Thyroid gland (tissue), 4 donors: Measurements from ENCODE around the gene DCHS1. TPM values are rescaled to one million over a fixed set of nuclear protein-coding genes. Genes with fewer than 3 reads are reported as not detected.

Experiments used
- DNase-seq, 2 donors: peaks; one replicate each; pipeline ENCODE4 v3.0.0-alpha.2; 2019
- H3K27ac ChIP-seq, 3 donors: fragments of 200-600 bp; sonication (generic); 1 replicate in 2 of 3; 2 replicates in 1 of 3; pipeline ENCODE4 v1.5.1; 2016 to 2019; ENCODE audit warnings: mild to moderate bottlenecking in 1 of 3, moderate library complexity in 1 of 3
- H3K27me3 ChIP-seq: fragments of 200-600 bp; sonication (generic); one replicate; pipeline ENCODE4 v1.5.1; 2019
- H3K36me3 ChIP-seq, 2 donors: fragments of 200-600 bp; sonication (generic); one replicate each; pipeline ENCODE4 v1.5.1; 2016 to 2019
- H3K4me1 ChIP-seq, 2 donors: fragments of 200-600 bp; sonication (generic); one replicate each; pipeline ENCODE4 v1.5.1; 2017 to 2019
- H3K4me3 ChIP-seq, 3 donors: fragments of 200-600 bp; sonication (generic); replicated peaks in 1 of 3; 1 replicate in 2 of 3; 2 replicates in 1 of 3; pipeline ENCODE4 v1.5.1; 2016; ENCODE audit warnings: mild to moderate bottlenecking in 1 of 3
- H3K9me3 ChIP-seq: fragments of 200-600 bp; sonication (generic); one replicate; pipeline ENCODE4 v1.5.1; 2017
- POLR2A ChIP-seq, 2 donors: fragments of 450-650 bp; IDR thresholded peaks; one replicate each; pipeline ENCODE4 v1.6.1; 2017; ENCODE audit warnings: antibody characterized with exemption in 2 of 2, mild to moderate bottlenecking in 2 of 2, moderate library complexity in 1 of 2
- whole genome bisulfite sequencing, 2 donors: methylation state at CpG; one replicate each; pipeline ENCODE4 v1.1.5; 2017; 5-methylcytosine and 5-hydroxymethylcytosine counted together
- intact Hi-C: fragments of 100-400 bp; cut with DNase I; formaldehyde crosslinking; loops from one replicate; pipeline ENCODE4 v1.15.1; 2023
- total RNA-seq, 4 donors: library from RNA; depleted of rRNA; stranded (reverse); fragments of >200 nt; gene quantifications; one replicate each; pipeline ENCODE4 v1.2.3, GENCODE V29; 2016
- TF ChIP-seq, protein P1 (sequence below), 6 experiments: fragments of 200-600 bp in 3 of 6; fragments of 450-650 bp in 3 of 6; sonication (generic) in 3 of 6; IDR thresholded peaks; one replicate each; pipeline ENCODE4 v1.5.1; 2016 to 2019; ENCODE audit warnings: antibody characterized with exemption in 6 of 6, mild to moderate bottlenecking in 2 of 6, inconsistent platforms in 1 of 6, moderate library complexity in 1 of 6

DCHS1 gene
- total RNA-seq, 4 donors from 2014 or later: 5.6 to 14.4 (median 9.6) TPM

DNA sequence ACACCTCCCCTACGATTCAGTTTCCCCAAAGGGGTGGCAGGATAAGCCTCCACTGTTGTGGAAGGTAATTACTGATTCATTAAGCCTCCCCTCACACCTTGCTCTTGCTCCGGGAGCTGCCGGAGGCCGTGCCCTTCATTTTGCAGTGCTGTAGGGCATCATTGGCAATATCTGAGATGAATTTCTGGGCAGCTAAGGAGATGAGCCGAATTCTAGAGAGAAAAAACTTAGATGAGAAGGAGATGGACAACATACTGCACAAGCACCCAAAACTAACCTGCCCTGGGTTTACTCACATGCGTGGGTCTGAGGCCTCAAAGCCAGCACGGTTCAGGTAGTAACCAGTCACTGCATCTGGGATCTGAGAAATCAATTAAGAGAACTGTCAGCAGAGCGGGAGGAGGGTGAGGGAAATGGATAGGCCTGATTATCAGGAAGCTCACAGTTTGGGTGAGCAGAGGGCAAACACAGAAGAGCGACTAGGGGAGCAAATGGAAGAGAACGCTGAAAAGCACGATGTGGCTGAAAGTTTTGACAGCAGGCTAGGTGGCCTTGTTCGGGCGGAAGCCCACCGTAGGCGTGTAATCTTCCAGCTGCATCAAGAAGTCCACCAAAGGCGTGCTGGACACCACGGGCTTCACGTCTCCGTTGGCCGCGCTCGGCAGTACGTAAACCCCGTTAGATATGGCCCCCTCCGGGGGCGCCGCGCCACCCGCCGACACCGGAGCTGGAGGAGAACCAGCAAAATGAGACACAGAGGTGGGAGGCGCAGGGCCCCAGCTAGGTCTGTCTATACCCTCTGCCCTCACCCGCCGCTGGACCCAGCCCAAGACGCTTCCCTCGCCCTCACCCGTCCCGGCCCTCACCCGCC, 44.3 kb downstream of the DCHS1 start:
- peaks cover 17 to 30% of the 10 kb centered on the region in 2 donors for H3K4me1 ChIP-seq

DNA sequence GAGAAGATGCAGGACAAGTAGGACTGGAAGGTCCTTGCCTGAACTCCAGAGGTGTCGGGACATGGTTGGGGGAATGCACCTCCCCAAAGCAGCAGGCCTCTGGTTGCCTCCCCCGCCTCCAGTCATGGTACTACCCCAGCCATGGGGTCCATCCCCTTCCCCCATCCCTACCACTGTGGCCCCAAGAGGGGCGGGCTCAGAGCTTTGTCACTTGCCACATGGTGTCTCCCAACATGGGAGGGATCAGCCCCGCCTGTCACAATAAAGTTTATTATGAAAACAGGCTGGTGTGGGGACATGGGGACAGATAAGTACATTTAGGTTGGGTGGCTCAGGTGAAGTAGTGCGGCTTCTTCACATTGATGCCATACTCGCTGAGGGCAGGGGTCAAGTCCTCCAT, 45.0 kb downstream of the DCHS1 start:
- Histone ChIP-seq H3K36me3 (peaks cover 32 to 42% of the 10 kb centered on the region in 2 donors), H3K9me3 (no peaks in the 10 kb centered on the region), H3K4me1 (peaks cover 22 to 38% of the 10 kb centered on the region in 2 donors), H3K27ac (no peak overlapping the region), H3K4me3 (no peak overlapping the region), H3K27me3 (no peaks in the 10 kb centered on the region)
- intact Hi-C loops: no loop called here
- DNase-seq: no peak
- 94 to 95% methylated on average over 5 to 6 of the region's 6 CpGs for WGBS, 2 donors
- TF ChIP-seq, protein P1, sequence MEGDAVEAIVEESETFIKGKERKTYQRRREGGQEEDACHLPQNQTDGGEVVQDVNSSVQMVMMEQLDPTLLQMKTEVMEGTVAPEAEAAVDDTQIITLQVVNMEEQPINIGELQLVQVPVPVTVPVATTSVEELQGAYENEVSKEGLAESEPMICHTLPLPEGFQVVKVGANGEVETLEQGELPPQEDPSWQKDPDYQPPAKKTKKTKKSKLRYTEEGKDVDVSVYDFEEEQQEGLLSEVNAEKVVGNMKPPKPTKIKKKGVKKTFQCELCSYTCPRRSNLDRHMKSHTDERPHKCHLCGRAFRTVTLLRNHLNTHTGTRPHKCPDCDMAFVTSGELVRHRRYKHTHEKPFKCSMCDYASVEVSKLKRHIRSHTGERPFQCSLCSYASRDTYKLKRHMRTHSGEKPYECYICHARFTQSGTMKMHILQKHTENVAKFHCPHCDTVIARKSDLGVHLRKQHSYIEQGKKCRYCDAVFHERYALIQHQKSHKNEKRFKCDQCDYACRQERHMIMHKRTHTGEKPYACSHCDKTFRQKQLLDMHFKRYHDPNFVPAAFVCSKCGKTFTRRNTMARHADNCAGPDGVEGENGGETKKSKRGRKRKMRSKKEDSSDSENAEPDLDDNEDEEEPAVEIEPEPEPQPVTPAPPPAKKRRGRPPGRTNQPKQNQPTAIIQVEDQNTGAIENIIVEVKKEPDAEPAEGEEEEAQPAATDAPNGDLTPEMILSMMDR (IDR thresholded peaks at IDR 0.05): no peak
- no peak for TF ChIP-seq POLR2A (IDR thresholded peaks at IDR 0.05)

More for the DNA sequence above, 44.3 kb downstream of the DCHS1 start:
- intact Hi-C loops: no loop called here
- Histone ChIP-seq H3K27ac (peak overlapping the region; percentile 77 to 96 (median 80)), H3K27me3 (no peaks in the 10 kb centered on the region), H3K36me3 (peaks cover 32 to 44% of the 10 kb centered on the region in 2 donors), H3K9me3 (no peaks in the 10 kb centered on the region), H3K4me3 (peak overlapping the region; percentile 12 to 74 (median 34))
- DNase-seq: peak; percentile 24 to 46
- TF ChIP-seq, protein P1 (IDR thresholded peaks at IDR 0.05): no peak
- TF ChIP-seq POLR2A (IDR thresholded peaks at IDR 0.05): no peak
- WGBS, 2 donors: 13 to 26% methylated on average over 24 to 39 of the region's 39 CpGs

DNA sequence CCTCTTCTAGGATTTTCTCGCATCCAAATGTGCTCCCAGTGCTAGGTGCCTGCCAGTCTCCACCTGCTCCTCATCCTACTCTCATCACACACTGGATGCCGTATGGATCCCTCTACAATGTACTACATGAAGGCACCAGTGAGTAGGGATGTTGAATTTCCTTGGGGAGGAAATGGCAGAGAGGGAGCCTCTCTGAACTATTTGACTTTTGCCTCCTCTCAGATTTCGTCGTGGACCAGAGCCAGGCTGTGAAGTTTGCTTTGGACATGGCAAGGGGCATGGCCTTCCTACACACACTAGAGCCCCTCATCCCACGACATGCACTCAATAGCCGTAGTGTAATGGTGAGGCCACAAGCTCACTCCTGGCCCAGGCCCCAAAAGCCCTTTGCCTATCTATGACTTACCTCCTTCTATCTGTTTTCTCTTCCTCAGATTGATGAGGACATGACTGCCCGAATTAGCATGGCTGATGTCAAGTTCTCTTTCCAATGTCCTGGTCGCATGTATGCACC, 46.0 kb downstream of the DCHS1 start:
- Histone ChIP-seq H3K27ac (no peak overlapping the region), H3K4me3 (no peak overlapping the region), H3K9me3 (no peaks in the 10 kb centered on the region), H3K4me1 (peaks cover 32 to 47% of the 10 kb centered on the region in 2 donors), H3K27me3 (no peaks in the 10 kb centered on the region), H3K36me3 (peaks cover 32 to 35% of the 10 kb centered on the region in 2 donors)
- intact Hi-C loops: no loop called here
- DNase-seq: no peak
- TF ChIP-seq POLR2A (IDR thresholded peaks at IDR 0.05): no peak
- TF ChIP-seq, protein P1 (IDR thresholded peaks at IDR 0.05): no peak
- WGBS, 2 donors: 83 to 88% methylated on average over 8 of the region's 8 CpGs

DNA sequence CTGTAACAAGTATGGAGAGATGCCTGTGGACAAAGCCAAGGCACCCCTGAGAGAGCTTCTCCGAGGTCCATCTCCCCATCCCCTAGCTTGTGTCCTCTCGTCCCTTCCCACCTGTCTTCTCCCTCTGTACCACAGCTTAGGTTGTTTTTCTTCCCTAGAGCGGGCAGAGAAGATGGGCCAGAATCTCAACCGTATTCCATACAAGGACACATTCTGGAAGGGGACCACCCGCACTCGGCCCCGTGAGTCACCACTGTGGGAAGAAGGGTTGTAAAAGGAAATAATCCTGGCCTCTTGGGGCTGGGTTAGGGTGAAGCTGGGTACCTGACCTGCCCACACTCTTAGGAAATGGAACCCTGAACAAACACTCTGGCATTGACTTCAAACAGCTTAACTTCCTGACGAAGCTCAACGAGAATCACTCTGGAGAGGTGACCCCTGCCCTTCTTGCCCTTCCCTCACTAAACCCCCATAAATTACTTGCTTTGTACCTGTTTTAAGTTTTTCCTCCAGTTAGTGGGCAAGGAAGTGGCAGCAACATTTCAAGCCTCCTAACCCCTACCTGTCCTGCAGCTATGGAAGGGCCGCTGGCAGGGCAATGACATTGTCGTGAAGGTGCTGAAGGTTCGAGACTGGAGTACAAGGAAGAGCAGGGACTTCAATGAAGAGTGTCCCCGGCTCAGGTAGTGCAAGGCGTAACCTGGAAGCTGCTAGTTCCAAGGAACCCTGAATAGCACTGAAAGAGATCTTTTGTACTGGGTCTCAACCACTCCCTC, 46.7 kb downstream of the DCHS1 start:
- Histone ChIP-seq H3K36me3 (peaks cover 32 to 35% of the 10 kb centered on the region in 2 donors), H3K27ac (no peak overlapping the region), H3K4me1 (peaks cover 33 to 47% of the 10 kb centered on the region in 2 donors), H3K27me3 (no peaks in the 10 kb centered on the region), H3K9me3 (no peaks in the 10 kb centered on the region), H3K4me3 (no peak overlapping the region)
- intact Hi-C loops: no loop called here
- TF ChIP-seq, protein P1 (IDR thresholded peaks at IDR 0.05): no peak
- TF ChIP-seq POLR2A (IDR thresholded peaks at IDR 0.05): no peak
- WGBS, 2 donors: 91% methylated on average over 14 of the region's 14 CpGs
- DNase-seq: no peak
